GM19240 (cell line): ENCODE results near the gene KDM3B.
"Not testable (repeated sequence)": the region's sequence is repeated elsewhere in the genome, so short reads cannot be mapped to it uniquely, and the experiment has no call there.

Source experiments
- DNase-seq: peaks from one replicate; pipeline ENCODE4 v3.0.0; 2011; ENCODE audit warnings: low spot score; ENCODE audit not compliant: insufficient read length

KDM3B gene

GRCh38 chr5:138466900-138467710, 114.6 kb downstream of the KDM3B start:
- DNase-seq: no peak

- DNase-seq: no peak
Measured at GRCh38 chr5:138467711-138468132, 115.2 kb downstream of the KDM3B start.

- no peak for DNase-seq
Measured at GRCh38 chr5:138468133-138468965, 115.9 kb downstream of the KDM3B start.

- no peak for DNase-seq
Measured at GRCh38 chr5:138468966-138469539, 116.6 kb downstream of the KDM3B start.

- DNase-seq: no peak
Measured at GRCh38 chr5:138469540-138470321, 117.2 kb downstream of the KDM3B start.

GRCh38 chr5:138470322-138471051, 118.0 kb downstream of the KDM3B start:
- no peak for DNase-seq

GRCh38 chr5:138471052-138471361, 118.5 kb downstream of the KDM3B start:
- DNase-seq: no peak

GRCh38 chr5:138472353-138472752, 119.9 kb downstream of the KDM3B start:
- no peak for DNase-seq

- DNase-seq: not testable (repeated sequence)
Measured at GRCh38 chr5:138473151-138473550, 120.7 kb downstream of the KDM3B start.

GRCh38 chr5:138476918-138477317, 124.4 kb downstream of the KDM3B start:
- no peak for DNase-seq

GRCh38 chr5:138482638-138483037, 130.2 kb downstream of the KDM3B start:
- DNase-seq: no peak
